GM12891 (cell line): Measurements from ENCODE around the gene POLR1A.

Experiments
- DNase-seq: peaks from one replicate; pipeline ENCODE4 v3.0.0; 2011; ENCODE audit warnings: low spot score; ENCODE audit not compliant: insufficient read length
- FAIRE-seq: peaks from 2 replicates; lab custom pipeline; 2011; peaks lifted over from hg19 to GRCh38; lab: Jason Lieb, UNC
- PAX5 ChIP-seq: IDR thresholded peaks from 2 replicates; pipeline ENCODE4 v1.6.1; 2011; ENCODE audit warnings: low read length, moderate library complexity, mild to moderate bottlenecking; ENCODE audit not compliant: insufficient read depth, severe bottlenecking
- POLR2A ChIP-seq: IDR thresholded peaks from 2 replicates; pipeline ENCODE4 v1.6.1; 2011; ENCODE audit warnings: low read depth, low read length, control low read depth
- POLR2AphosphoS5 ChIP-seq: IDR thresholded peaks from 2 replicates; pipeline ENCODE4 v1.6.1; 2011; ENCODE audit warnings: low read depth, low read length, control low read depth
- POU2F2 ChIP-seq: IDR thresholded peaks from 2 replicates; pipeline ENCODE4 v1.6.1; 2011; ENCODE audit warnings: low read depth, mild to moderate bottlenecking, control low read depth, low read length, moderate library complexity
- SPI1 ChIP-seq: IDR thresholded peaks from 2 replicates; pipeline ENCODE4 v1.6.1; 2011; ENCODE audit warnings: low read depth, low read length, control low read depth
- TAF1 ChIP-seq: IDR thresholded peaks from 2 replicates; pipeline ENCODE4 v1.6.1; 2011; ENCODE audit warnings: low read depth, low read length, control low read depth

POLR1A gene

DNA sequence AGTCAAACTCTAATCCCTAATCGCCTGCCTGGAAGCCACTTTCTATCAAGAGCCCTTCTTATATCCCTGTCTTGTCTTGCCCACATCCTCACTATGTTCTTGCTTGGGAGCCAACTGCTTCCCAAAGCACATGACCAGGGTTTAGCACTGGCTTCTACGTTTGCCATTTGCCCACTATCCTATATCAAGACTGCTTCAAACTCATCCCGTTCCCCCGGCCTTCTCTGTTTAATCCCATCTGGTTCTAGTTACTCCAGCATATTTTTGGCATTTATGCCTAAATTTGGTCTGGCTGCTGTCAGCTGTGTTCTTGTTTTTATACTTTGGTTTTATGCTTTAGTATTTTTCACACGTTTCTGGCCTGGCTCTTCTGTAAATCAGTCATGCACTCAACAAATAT lies 40.2 kb downstream of the POLR1A start:
- FAIRE-seq (no peak), DNase-seq (no peak)
- TF ChIP-seq POLR2A (no peak), POLR2AphosphoS5 (no peak), PAX5 (no peak), SPI1 (no peak), POU2F2 (no peak), TAF1 (no peak)

- FAIRE-seq, result no peak
- no peak for DNase-seq
Observed at GRCh38 chr2:86064006-86064405, 41.7 kb downstream of the POLR1A start.

DNA sequence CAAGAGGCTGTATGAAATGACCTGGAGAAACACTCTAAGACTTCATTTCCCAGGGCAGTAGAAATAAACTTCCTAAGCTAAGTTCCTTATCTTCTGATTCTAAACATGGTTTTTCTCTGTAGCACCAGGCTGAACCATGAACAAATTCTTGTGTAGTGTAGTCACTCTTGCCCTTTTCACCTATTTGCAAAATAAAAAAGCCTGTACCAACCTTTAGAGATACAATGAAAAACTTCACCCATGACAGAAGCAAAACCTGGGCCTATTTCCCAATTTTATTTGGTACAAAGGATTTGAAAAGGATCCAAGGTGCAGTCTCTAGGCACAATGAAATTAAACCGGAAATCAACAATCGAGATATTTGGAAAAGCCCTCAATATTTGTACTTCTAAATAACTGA lies 43.6 kb downstream of the POLR1A start:
- no peak for FAIRE-seq
- no peak for DNase-seq
- TF ChIP-seq SPI1, result no peak
- no peak for TF ChIP-seq TAF1
- TF ChIP-seq POU2F2, result no peak
- TF ChIP-seq POLR2A, result no peak
- no peak for TF ChIP-seq PAX5
- TF ChIP-seq POLR2AphosphoS5, result no peak

More at GRCh38 chr2:86064006-86064405, 41.7 kb downstream of the POLR1A start:
- peak; percentile 66 for TF ChIP-seq SPI1
- TF ChIP-seq PAX5, result no peak

DNA sequence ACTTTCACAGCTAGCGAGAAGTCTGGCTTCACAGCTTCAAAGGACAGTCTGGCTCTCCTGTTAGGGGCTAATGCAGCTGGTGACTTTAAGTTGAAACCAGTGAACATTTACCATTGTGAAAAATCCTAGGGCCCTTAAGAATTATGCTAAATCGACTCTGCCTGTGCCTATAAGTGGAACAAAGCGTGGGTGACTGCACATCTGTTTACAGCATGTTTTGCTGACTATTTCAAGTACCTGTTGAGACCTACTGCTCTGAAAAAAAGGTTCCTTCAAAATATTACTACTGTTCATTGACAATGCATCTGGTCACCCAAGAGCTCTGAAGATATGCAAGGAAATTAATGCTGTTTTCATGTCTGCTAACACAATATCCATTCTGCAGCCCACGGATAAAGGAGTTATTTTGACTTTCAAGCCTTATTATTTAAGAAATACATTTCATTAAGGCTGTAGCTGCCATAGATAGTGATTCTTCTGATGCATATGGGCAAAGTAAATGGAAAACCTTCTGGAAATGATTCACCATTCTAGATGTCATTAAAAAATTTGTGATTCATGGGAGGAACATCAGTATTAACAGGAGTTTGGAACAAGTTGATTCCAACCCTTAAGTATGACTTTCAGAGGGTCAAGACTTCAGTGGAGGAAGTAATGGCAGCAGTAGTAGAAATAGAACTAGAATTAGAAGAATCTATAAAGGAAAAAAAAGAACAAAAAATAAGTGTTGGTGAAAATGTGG lies 48.9 kb downstream of the POLR1A start:
- FAIRE-seq, result peak; percentile 9
- TF ChIP-seq POLR2AphosphoS5 (no peak), POU2F2 (no peak), PAX5 (no peak), SPI1 (no peak)
- DNase-seq, result no peak

DNA sequence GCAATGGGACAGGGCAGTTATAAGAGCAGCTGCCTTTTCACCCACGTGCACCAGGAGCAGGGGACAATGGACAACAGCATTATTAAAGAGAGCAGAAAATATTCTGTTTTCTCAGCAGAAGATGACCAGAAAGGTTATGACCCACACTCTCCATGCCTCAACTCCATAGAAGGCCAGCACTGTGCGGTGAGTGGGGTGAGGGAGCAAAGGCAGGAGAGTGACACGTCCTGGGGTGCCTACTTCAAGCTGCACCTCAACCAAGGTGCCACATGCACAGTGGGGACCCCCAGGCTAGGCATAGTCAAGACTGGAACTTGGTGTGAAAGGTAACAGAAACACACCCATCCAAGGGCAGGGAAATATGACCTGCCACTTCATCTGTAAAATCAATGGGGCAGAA lies 50.4 kb downstream of the POLR1A start:
- FAIRE-seq (no peak), DNase-seq (no peak)
- TF ChIP-seq POLR2AphosphoS5 (no peak), SPI1 (no peak), TAF1 (no peak), POU2F2 (no peak), POLR2A (no peak), PAX5 (no peak)

GRCh38 chr2:86054535-86055082 lies 51.1 kb downstream of the POLR1A start:
- FAIRE-seq (no peak), DNase-seq (no peak)
- no peak for TF ChIP-seq TAF1
- TF ChIP-seq POU2F2, result no peak
- TF ChIP-seq POLR2A, result no peak
- no peak for TF ChIP-seq PAX5
- no peak for TF ChIP-seq SPI1

DNA sequence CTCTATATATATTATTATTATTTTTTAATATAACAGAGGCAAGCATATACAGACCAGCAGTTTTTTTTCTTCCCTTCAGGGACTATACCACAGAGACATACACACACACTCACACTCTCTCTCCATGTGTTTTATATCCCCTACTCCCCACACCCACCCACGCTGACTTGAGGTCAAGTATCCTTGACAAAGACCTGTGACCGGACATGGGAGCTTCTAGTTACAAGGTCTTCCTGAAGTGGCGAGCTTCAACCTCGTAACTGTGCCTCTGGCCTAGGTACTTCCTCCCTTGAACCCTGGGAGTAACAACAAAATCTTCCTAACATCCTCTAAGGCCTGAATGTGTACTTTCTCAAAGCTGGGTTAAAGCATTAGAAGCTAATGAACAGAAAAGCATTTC lies 52.5 kb downstream of the POLR1A start:
- FAIRE-seq (no peak), DNase-seq (no peak)
- TF ChIP-seq TAF1 (no peak), POLR2AphosphoS5 (no peak), PAX5 (no peak), POU2F2 (no peak), SPI1 (no peak), POLR2A (no peak)

GRCh38 chr2:86052676-86053075 lies 53.0 kb downstream of the POLR1A start:
- no peak for FAIRE-seq
- no peak for DNase-seq
- no peak for TF ChIP-seq PAX5
- TF ChIP-seq POU2F2, result no peak
- TF ChIP-seq POLR2AphosphoS5, result no peak
- no peak for TF ChIP-seq POLR2A
- TF ChIP-seq TAF1, result no peak
- no peak for TF ChIP-seq SPI1

GRCh38 chr2:86052265-86052664 lies 53.4 kb downstream of the POLR1A start:
- FAIRE-seq (no peak), DNase-seq (no peak)
- TF ChIP-seq POLR2AphosphoS5 (no peak), PAX5 (no peak), POU2F2 (no peak), SPI1 (no peak)

DNA sequence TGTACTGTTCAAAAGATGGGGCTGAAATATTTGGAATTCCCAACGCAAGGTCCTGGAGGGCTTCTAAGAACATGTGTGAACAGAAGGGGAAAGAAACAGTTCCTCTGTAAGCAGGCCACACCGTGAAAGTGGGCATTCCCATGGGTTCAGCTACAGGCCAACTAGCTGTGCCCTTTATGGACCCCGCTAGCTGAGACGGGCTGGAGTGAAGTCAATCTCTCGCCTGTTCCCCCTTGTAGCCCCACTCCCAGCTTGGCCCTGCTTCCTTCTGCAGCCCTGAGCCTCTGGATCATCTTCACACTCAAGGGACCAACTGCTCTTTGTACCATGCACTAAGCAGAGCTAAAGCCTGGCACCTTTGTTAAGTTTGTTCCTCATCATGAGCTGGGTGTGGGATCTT lies 55.4 kb downstream of the POLR1A start:
- FAIRE-seq (no peak), DNase-seq (no peak)
- TF ChIP-seq SPI1 (no peak), TAF1 (no peak), PAX5 (no peak), POLR2AphosphoS5 (no peak), POLR2A (no peak), POU2F2 (no peak)
